ENCODE measurements around the gene DNAJC13.

The DNAJC13 gene

GRCh38 chr3:132405609-132406299, 11.5 kb upstream of the DNAJC13 start:
- DNase-seq: no peak

- DNase-seq: no peak
Observed at GRCh38 chr3:132406587-132406986, 10.7 kb upstream of the DNAJC13 start.

- no peak for DNase-seq
Observed at GRCh38 chr3:132407025-132407424, 10.3 kb upstream of the DNAJC13 start.

GRCh38 chr3:132414841-132415240, 2.5 kb upstream of the DNAJC13 start:
- DNase-seq: no peak

- no peak for DNase-seq
Observed at GRCh38 chr3:132416161-132416560, 1.1 kb upstream of the DNAJC13 start.

- DNase-seq: no peak
Observed at GRCh38 chr3:132417695-132418411, 551 bp downstream of the DNAJC13 start.

- DNase-seq: no peak
Observed at GRCh38 chr3:132418916-132419315, 1.6 kb downstream of the DNAJC13 start.

GRCh38 chr3:132421832-132422231, 4.5 kb downstream of the DNAJC13 start:
- no peak for DNase-seq

GRCh38 chr3:132422531-132422930, 5.2 kb downstream of the DNAJC13 start:
- no peak for DNase-seq

- no peak for DNase-seq
Observed at GRCh38 chr3:132432639-132433038, 15.3 kb downstream of the DNAJC13 start.

- no peak for DNase-seq
Observed at GRCh38 chr3:132433121-132433520, 15.8 kb downstream of the DNAJC13 start.

GRCh38 chr3:132435224-132435910, 18.1 kb downstream of the DNAJC13 start:
- no peak for DNase-seq

GRCh38 chr3:132435911-132436425, 18.7 kb downstream of the DNAJC13 start:
- DNase-seq: no peak

- DNase-seq: no peak
Observed at GRCh38 chr3:132443421-132443820, 26.1 kb downstream of the DNAJC13 start.

GRCh38 chr3:132444383-132444782, 27.1 kb downstream of the DNAJC13 start:
- no peak for DNase-seq

GRCh38 chr3:132445817-132446216, 28.5 kb downstream of the DNAJC13 start:
- no peak for DNase-seq

- DNase-seq: no peak
Observed at GRCh38 chr3:132448216-132448961, 31.1 kb downstream of the DNAJC13 start.

- no peak for DNase-seq
Observed at GRCh38 chr3:132456136-132456535, 38.8 kb downstream of the DNAJC13 start.

GRCh38 chr3:132456571-132456970, 39.3 kb downstream of the DNAJC13 start:
- DNase-seq: no peak

- DNase-seq: no peak
Observed at GRCh38 chr3:132457286-132457685, 40.0 kb downstream of the DNAJC13 start.

- DNase-seq: no peak
Observed at GRCh38 chr3:132459551-132459950, 42.2 kb downstream of the DNAJC13 start.

- DNase-seq: no peak
Observed at GRCh38 chr3:132461544-132461943, 44.2 kb downstream of the DNAJC13 start.

GRCh38 chr3:132464066-132464465, 46.8 kb downstream of the DNAJC13 start:
- DNase-seq: no peak

Data from NCI-H2081 treated with DMSO at 0.1 percent for 48 hours (cell line).